Measurements from ENCODE around the gene TLE6. TPM values are rescaled to one million over a fixed set of nuclear protein-coding genes. Genes with fewer than 3 reads are reported as not detected.

Gene TLE6
- total and polyA plus RNA-seq, 4 donors = 0.47 to 2.8 (median 1.2) TPM

Other genes with a start within 250 kb of the TLE6 start
- gene SLC39A3, start 237.5 kb upstream of the TLE6 start, total RNA-seq = 10 to 100 TPM; 19.8 to 29.0 TPM
- 10 to 100 TPM; 20.1 to 28.2 TPM for gene SLC39A3, start 237.5 kb upstream of the TLE6 start, polyA plus RNA-seq
- 10 to 100 TPM; 16.7 to 23.2 TPM for gene SGTA, start 194.3 kb upstream of the TLE6 start, total RNA-seq
- gene SGTA, start 194.3 kb upstream of the TLE6 start, polyA plus RNA-seq = 10 to 100 TPM; 18.9 to 38.4 TPM
- 10 to 100 TPM; 45.6 to 56.2 TPM for gene THOP1, start 192.1 kb upstream of the TLE6 start, total RNA-seq
- 10 to 100 TPM; 39.1 to 43.8 TPM for gene THOP1, start 192.1 kb upstream of the TLE6 start, polyA plus RNA-seq
- 1 to 10 TPM; 2.7 to 3.3 TPM for gene ZNF554, start 157.7 kb upstream of the TLE6 start, total RNA-seq
- gene ZNF554, start 157.7 kb upstream of the TLE6 start, polyA plus RNA-seq = 1 to 10 TPM in 1 of 2 donors, under 1 TPM in 1; 0.94 to 1.5 TPM
- 1 to 10 TPM; 2.4 to 2.8 TPM for gene ZNF555, start 136.1 kb upstream of the TLE6 start, total RNA-seq
- 1 to 10 TPM; 1.3 to 2.0 TPM for gene ZNF555, start 136.1 kb upstream of the TLE6 start, polyA plus RNA-seq
- gene ZNF556, start 110.2 kb upstream of the TLE6 start, total RNA-seq = under 1 TPM in 1 of 2 donors, not detected in 1; 0.08 TPM
- not detected for gene ZNF556, start 110.2 kb upstream of the TLE6 start, polyA plus RNA-seq
- 1 to 10 TPM; 1.4 to 2.8 TPM for gene ZNF57, start 76.6 kb upstream of the TLE6 start, total RNA-seq
- 1 to 10 TPM; 1.3 to 2.1 TPM for gene ZNF57, start 76.6 kb upstream of the TLE6 start, polyA plus RNA-seq
- 1 to 10 TPM; 2.6 to 3.5 TPM for gene ZNF77, start 32.6 kb upstream of the TLE6 start, total RNA-seq
- gene ZNF77, start 32.6 kb upstream of the TLE6 start, polyA plus RNA-seq = 1 to 10 TPM in 1 of 2 donors, under 1 TPM in 1; 0.90 to 1.1 TPM
- gene TLE2, start 51.7 kb downstream of the TLE6 start, total RNA-seq = 1 to 10 TPM; 4.5 to 9.3 TPM
- gene TLE2, start 51.7 kb downstream of the TLE6 start, polyA plus RNA-seq = 1 to 10 TPM; 3.6 to 7.0 TPM
- 10 to 100 TPM; 48.0 to 61.7 TPM for gene TLE5, start 84.9 kb downstream of the TLE6 start, total RNA-seq
- gene TLE5, start 84.9 kb downstream of the TLE6 start, polyA plus RNA-seq = 100 to 1,000 TPM in 1 of 2 donors, 10 to 100 TPM in 1; 47.2 to 166 TPM
- 10 to 100 TPM; 16.9 to 19.6 TPM for gene GNA11, start 116.8 kb downstream of the TLE6 start, total RNA-seq
- gene GNA11, start 116.8 kb downstream of the TLE6 start, polyA plus RNA-seq = 10 to 100 TPM; 12.5 to 20.2 TPM
- gene GNA15, start 158.5 kb downstream of the TLE6 start, total RNA-seq = 10 to 100 TPM in 1 of 2 donors, 1 to 10 TPM in 1; 1.6 to 10.4 TPM
- gene GNA15, start 158.5 kb downstream of the TLE6 start, polyA plus RNA-seq = 1 to 10 TPM in 1 of 2 donors, under 1 TPM in 1; 0.11 to 1.2 TPM
- gene S1PR4, start 201.2 kb downstream of the TLE6 start, total RNA-seq = 10 to 100 TPM in 1 of 2 donors, 1 to 10 TPM in 1; 3.1 to 11.0 TPM
- gene S1PR4, start 201.2 kb downstream of the TLE6 start, polyA plus RNA-seq = 1 to 10 TPM in 1 of 2 donors, under 1 TPM in 1; 0.93 to 1.2 TPM
- gene NCLN, start 208.4 kb downstream of the TLE6 start, total RNA-seq = 10 to 100 TPM; 29.5 to 42.6 TPM
- gene NCLN, start 208.4 kb downstream of the TLE6 start, polyA plus RNA-seq = 10 to 100 TPM; 34.2 to 50.8 TPM
- under 1 TPM; 0.19 to 0.33 TPM for gene CELF5, start 247.1 kb downstream of the TLE6 start, total RNA-seq
- gene CELF5, start 247.1 kb downstream of the TLE6 start, polyA plus RNA-seq = under 1 TPM; 0.06 to 0.50 TPM

Data from liver (tissue), 4 donors.